22Rv1 (cell line): ENCODE measurements around the gene PEX3.

Experiments used
- ZFX ChIP-seq: fragments of 450-650 bp; IDR thresholded peaks from 2 replicates; pipeline ENCODE4 v1.6.1; 2017; ENCODE audit warnings: antibody characterized with exemption, borderline replicate concordance
- TF ChIP-seq, protein P1 (sequence below): fragments of 450-650 bp; IDR thresholded peaks from 2 replicates; pipeline ENCODE4 v1.5.1; 2017; ENCODE audit warnings: mild to moderate bottlenecking

DNA sequence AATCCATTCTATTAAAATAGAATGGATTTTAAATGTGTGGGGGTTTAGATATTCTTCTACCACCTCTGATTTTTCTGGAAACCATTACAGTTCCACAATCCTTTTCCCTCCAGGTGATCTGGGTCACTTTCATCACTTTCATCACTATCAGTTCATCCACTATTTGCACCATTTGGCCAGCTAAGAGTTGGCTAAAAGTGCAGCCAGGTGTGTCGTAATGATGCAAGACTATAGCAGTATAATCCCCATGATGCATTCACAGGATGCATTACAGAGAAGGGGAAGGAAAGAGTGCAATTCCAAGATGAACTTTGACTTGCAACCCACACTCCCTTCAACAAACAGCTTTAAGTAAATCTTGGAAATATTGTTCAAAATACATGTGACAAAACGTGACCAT lies 56.0 kb downstream of the PEX3 start:
- TF ChIP-seq, protein P1, sequence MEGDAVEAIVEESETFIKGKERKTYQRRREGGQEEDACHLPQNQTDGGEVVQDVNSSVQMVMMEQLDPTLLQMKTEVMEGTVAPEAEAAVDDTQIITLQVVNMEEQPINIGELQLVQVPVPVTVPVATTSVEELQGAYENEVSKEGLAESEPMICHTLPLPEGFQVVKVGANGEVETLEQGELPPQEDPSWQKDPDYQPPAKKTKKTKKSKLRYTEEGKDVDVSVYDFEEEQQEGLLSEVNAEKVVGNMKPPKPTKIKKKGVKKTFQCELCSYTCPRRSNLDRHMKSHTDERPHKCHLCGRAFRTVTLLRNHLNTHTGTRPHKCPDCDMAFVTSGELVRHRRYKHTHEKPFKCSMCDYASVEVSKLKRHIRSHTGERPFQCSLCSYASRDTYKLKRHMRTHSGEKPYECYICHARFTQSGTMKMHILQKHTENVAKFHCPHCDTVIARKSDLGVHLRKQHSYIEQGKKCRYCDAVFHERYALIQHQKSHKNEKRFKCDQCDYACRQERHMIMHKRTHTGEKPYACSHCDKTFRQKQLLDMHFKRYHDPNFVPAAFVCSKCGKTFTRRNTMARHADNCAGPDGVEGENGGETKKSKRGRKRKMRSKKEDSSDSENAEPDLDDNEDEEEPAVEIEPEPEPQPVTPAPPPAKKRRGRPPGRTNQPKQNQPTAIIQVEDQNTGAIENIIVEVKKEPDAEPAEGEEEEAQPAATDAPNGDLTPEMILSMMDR = no peak
- no peak for TF ChIP-seq ZFX
